Measurements from ENCODE around the gene CARS1.

Gene CARS1

GRCh38 chr11:3036419-3036818, 20.8 kb downstream of the CARS1 start:
- DNase-seq (ENCODE audit: low read depth) = no peak
- H3K4me3 ChIP-seq (replicated peaks; ENCODE audit: low read depth, low read length) = no peak overlapping the region
- TF ChIP-seq CTCF (IDR thresholded peaks at IDR 0.05; ENCODE audit: low read length, missing control alignments) = no peak

DNA sequence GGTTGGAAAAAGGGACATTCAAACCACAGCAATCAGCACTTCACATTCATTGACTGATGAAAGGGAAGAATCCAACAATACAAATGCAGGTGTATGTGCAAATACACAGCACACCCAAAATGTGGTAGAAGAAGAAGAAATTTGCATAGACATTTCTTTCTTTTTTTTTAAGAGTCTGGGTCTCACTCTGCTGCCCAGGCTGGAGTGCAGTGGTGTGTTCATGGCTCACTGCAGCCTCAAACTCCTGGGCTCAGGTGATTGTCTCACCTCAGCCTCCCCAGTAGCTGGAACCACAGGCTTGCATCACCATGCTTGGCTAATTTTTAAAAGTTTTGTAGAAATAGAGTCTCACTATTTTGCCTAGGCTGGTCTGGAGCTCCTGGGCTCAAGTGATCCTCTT, 21.9 kb downstream of the CARS1 start:
- no peak overlapping the region for H3K4me3 ChIP-seq (replicated peaks; ENCODE audit: low read depth, low read length)
- DNase-seq (ENCODE audit: low read depth) = no peak
- TF ChIP-seq CTCF (IDR thresholded peaks at IDR 0.05; ENCODE audit: low read length, missing control alignments) = no peak

GRCh38 chr11:3030289-3031070, 26.7 kb downstream of the CARS1 start:
- no peak for TF ChIP-seq CTCF (IDR thresholded peaks at IDR 0.05; ENCODE audit: low read length, missing control alignments)
- H3K4me3 ChIP-seq (replicated peaks; ENCODE audit: low read depth, low read length) = no peak overlapping the region
- DNase-seq (ENCODE audit: low read depth) = no peak

DNA sequence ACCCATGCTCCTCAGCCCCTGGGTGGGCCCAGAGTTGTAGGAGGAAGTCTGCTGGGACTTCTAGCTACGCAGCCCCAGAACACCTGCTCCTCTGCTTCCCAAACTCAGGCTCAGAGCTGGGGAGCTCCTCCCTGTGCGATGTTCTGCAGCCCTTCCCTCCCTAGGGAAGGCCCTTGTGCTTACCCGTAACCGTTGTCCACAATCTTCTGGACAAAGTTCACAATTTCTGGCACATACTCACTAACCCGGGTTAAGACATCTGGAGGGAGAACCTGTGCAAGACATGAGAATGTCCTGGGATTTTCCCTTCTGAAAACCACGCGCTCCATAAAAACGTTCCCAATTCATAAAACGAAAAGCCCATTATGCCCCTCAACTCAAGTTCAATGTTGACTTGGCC, 28.4 kb downstream of the CARS1 start:
- H3K4me3 ChIP-seq (replicated peaks; ENCODE audit: low read depth, low read length) = no peak overlapping the region
- TF ChIP-seq CTCF (IDR thresholded peaks at IDR 0.05; ENCODE audit: low read length, missing control alignments) = no peak
- DNase-seq (ENCODE audit: low read depth) = no peak

GRCh38 chr11:3026803-3027202, 30.4 kb downstream of the CARS1 start:
- no peak for TF ChIP-seq CTCF (IDR thresholded peaks at IDR 0.05; ENCODE audit: low read length, missing control alignments)
- DNase-seq (ENCODE audit: low read depth) = no peak
- no peak overlapping the region for H3K4me3 ChIP-seq (replicated peaks; ENCODE audit: low read depth, low read length)

DNA sequence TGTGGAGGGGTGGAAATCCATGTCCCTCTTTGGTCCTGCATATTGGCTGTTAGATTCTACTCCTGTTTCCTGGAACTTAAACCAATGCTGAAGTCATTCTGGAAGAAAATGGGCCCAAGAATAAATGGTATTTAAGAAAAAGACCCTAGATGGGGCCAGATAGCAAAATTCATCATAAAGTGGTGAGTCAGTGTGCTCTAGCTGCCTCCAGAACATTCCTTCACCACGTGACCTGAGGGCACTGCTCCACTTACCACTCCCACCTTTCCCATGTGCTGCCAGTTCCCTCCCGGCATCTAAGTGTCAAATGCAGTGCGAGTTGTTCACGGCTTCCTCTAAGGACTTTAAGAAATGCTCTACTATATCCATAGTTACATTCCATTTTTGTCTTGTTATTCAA, 34.2 kb downstream of the CARS1 start:
- no peak for TF ChIP-seq CTCF (IDR thresholded peaks at IDR 0.05; ENCODE audit: low read length, missing control alignments)
- H3K4me3 ChIP-seq (replicated peaks; ENCODE audit: low read depth, low read length) = no peak overlapping the region
- DNase-seq (ENCODE audit: low read depth) = peak; percentile 74
